Measurements from ENCODE around the gene ATP6V1B1. TPM values are rescaled to one million over a fixed set of nuclear protein-coding genes. Genes with fewer than 3 reads are reported as not detected.

The ATP6V1B1 gene
- total RNA-seq, 2 donors from 2014 or later = not detected

Other genes starting within 250 kb of the ATP6V1B1 start
- 1 to 10 TPM; 2.0 to 7.4 TPM for gene ADD2, start 167.7 kb upstream of the ATP6V1B1 start, total RNA-seq
- not detected for gene FIGLA, start 145.3 kb upstream of the ATP6V1B1 start, total RNA-seq
- gene CLEC4F, start 115.3 kb upstream of the ATP6V1B1 start, total RNA-seq = under 1 TPM in 1 of 2 donors, not detected in 1; 0.35 TPM
- not detected for gene CD207, start 100.1 kb upstream of the ATP6V1B1 start, total RNA-seq
- not detected for gene VAX2, start 35.3 kb upstream of the ATP6V1B1 start, total RNA-seq
- under 1 TPM in 1 of 2 donors, not detected in 1; 0.56 TPM for gene ANKRD53, start 42.7 kb downstream of the ATP6V1B1 start, total RNA-seq
- gene TEX261, start 59.0 kb downstream of the ATP6V1B1 start, total RNA-seq = 10 to 100 TPM; 27.2 to 66.9 TPM
- gene NAGK, start 132.7 kb downstream of the ATP6V1B1 start, total RNA-seq = 10 to 100 TPM; 44.1 to 55.4 TPM
- 10 to 100 TPM; 14.1 to 15.6 TPM for gene MCEE, start 194.3 kb downstream of the ATP6V1B1 start, total RNA-seq
- 10 to 100 TPM; 26.7 to 44.0 TPM for gene MPHOSPH10, start 194.7 kb downstream of the ATP6V1B1 start, total RNA-seq

All from activated T-helper 17 cell treated with anti-CD3 and anti-CD28 coated beads, Interleukin-2, amount 50 U/mL, for 72 hours (primary cell).